DMS79 treated with DMSO at 0.1 percent for 48 hours (cell line): ENCODE data around the gene STK4.
"Not testable (repeated sequence)": the region's sequence is repeated elsewhere in the genome, so short reads cannot be mapped to it uniquely, and the experiment has no call there.

ENCODE experiments used
- DNase-seq: peaks from one replicate; lab custom pipeline; 2025; lab: John Stamatoyannopoulos, UW

The STK4 gene

GRCh38 chr20:44988631-44989171 is 22.4 kb downstream of the STK4 start:
- DNase-seq, result no peak

- DNase-seq, result no peak
These were observed 24.1 kb downstream of the STK4 start for GRCh38 chr20:44990425-44990824.

GRCh38 chr20:44990957-44991356 is 24.6 kb downstream of the STK4 start:
- no peak for DNase-seq

DNA sequence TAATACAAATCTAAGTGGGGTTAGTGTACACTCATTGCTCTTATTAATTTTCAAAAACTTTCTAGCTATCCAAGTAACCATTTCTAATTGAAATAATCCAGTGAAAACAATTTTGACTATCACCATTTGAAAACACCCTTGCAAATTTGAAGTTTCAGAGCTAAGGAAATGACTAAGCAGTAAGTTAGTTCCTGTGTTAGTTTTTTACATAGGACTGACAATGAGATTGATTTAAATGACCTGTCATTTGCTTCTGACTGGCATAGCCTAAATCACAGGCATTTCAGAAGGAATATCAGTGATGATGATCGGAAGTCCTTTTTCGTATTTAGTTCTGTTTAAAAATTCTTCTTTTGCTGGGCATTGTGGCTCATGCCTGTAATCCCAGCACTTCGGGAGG is 27.0 kb downstream of the STK4 start:
- no peak for DNase-seq

GRCh38 chr20:44997171-44997570 is 30.9 kb downstream of the STK4 start:
- no peak for DNase-seq

DNA sequence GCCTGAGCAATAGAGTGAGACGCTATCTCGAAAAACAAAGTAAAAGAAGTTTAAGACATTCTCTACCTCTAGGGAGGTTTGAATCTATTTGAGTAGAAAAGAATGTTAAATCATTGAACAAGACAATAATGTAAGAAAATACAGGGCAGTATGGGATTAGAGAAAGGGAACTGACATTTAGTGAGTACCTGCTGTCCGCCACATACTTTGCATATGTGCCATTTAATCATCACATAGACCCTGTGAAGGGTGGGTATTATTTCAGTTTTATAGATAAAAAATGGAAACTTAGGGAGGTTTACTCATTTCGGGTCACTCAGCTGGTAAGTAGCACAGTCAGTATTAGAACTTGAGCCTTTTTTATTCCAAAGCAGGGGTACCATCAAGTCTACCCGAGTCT is 31.4 kb downstream of the STK4 start:
- DNase-seq, result no peak

DNA sequence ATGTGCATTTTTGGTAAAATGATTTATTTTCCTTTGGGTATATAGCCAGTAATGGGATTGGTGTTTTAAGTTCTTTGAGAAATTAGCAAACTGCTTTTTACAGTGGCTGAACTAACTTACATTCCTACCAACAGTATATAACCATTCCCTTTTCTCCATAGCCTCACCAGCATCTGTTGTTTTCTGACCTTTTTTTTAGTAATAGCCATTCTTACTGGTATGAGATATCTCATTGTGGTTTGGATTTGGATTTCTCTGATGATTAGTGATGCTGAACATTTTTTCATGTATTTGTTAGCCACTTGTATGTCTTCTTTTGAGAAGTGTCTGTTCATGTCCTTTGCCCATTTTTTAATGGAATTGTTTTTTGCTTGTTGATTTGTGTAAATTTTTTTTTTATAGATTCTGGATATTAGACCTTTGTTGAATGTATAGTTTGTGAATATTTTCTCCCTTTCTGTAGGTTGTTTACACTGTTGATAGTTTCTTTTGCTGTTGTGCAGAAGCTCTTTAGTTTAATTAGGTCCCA is 42.3 kb downstream of the STK4 start:
- DNase-seq, result no peak

GRCh38 chr20:45010399-45010828 is 44.1 kb downstream of the STK4 start:
- no peak for DNase-seq

DNA sequence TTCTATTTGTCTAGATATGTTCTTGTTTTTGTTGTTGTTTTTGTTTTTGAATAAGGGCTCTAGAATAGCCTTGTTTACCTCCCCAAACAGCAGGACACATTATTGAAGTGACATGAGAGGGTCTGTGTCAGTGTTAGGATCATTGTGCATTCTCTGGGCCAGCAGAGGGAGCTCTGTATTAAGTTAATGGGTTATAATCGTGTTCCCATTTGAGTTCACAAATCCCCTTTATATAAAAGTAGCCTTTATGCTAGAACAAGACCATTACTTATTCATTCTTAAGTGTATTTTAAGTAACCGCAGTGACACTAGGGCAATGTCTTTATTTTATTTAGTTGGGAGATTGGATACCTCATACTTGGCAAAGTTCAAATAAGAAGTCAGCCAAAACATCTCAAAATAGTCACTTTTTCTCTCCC is 44.8 kb downstream of the STK4 start:
- peak; percentile 5 for DNase-seq

DNA sequence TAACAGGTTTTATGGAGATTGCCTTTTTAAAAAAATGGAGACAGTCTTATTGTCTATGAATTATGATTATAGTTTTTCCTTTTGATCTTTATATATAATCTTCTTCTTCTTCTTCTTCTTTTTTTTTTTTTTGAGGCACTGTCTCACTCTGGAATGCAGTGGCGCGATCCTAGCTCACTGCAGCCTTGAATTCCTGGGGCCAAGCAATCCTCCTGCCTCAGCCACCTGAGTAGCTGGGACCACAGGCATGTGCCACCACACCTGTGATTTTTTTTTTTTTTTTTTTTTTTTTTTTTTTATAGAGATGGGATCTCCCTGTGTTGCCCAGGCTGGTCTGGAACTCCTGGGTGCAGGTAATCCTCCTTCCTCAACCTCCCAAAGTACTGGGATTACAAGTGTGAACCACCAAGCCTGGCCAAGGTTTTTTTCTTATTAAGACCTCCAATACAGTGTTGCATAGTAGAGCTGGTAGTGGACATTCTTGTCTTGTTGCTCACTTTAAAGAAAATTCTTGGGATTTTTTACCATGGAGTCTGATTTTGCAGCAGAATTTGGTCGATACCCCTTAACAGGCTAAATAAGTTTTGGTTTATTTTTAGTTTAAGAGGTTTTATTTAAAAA is 46.5 kb downstream of the STK4 start:
- DNase-seq, result no peak

DNA sequence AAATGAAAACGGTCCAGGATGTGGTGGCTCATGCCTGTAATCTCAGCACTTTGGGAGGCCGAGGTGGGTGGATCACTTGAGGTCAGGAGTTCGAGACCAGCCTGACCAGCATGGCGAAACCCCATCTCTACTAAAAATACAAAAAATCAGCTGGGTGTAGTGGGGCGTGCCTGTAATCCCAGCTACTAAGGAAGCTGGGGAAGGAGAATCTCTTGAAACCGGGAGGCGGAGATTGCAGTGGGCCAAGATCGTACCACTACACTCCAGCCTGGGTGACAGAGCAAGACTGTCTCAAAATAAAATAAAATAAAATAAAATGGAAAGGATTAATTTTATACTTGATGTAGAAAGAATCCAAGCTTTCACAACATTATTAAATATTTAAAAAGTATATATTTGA is 47.8 kb downstream of the STK4 start:
- DNase-seq, result not testable (repeated sequence)

GRCh38 chr20:45014671-45015415 is 48.5 kb downstream of the STK4 start:
- no peak for DNase-seq

- no peak for DNase-seq
These were observed 49.9 kb downstream of the STK4 start for GRCh38 chr20:45016089-45016671.

- DNase-seq, result no peak
These were observed 51.0 kb downstream of the STK4 start for GRCh38 chr20:45017281-45017680.

DNA sequence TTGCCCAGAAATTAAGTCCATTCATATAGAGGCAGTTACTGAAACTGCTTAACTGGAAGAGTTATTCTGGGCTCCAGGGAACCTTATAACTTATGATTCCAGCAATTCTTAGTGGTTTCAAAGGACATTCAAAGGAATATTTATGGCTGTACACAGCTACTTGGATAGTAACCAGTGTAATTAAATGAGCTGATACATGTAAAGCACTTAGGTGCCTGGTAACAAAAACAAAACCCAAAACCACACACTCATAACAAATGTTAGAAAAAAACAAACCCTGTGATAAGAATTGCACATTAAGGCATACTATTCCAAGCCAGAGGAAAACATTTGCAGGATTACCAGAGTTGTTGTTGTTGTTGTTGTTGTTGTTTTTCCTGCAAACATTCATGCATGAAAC is 51.5 kb downstream of the STK4 start:
- no peak for DNase-seq

GRCh38 chr20:45019027-45019761 is 52.9 kb downstream of the STK4 start:
- no peak for DNase-seq

GRCh38 chr20:45019762-45020123 is 53.4 kb downstream of the STK4 start:
- no peak for DNase-seq

DNA sequence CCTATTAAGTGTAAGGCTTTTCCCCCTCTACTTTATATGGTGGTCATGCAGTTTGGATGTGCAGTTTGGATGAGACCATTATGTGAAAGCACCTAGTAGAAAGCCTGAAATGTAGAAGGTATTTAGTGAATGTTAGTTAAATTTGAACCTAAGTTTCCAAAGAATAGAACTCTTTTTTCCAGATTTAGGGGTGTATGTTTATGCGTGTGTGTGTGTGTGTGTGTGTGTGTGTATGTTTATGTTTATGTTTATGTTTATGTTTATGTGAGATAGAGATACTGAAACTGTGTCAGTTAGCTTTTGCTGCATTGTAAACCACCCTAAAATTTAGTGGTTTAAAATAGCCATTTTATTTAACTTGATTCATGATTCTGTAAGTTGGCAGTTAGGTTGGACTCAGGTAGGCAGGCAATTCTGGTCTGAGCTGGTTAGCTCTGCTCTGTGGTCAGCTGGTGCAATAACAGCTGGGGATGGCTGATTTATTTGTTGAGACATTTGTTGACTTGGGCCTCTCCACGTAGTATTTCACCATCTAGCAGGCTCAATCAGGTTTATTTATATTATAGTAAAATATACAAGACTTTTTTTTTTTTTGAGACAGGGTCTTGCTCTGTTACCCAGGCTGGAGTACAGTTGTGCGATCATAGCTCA is 54.0 kb downstream of the STK4 start:
- DNase-seq, result no peak

GRCh38 chr20:45021631-45022030 is 55.3 kb downstream of the STK4 start:
- DNase-seq, result no peak

DNA sequence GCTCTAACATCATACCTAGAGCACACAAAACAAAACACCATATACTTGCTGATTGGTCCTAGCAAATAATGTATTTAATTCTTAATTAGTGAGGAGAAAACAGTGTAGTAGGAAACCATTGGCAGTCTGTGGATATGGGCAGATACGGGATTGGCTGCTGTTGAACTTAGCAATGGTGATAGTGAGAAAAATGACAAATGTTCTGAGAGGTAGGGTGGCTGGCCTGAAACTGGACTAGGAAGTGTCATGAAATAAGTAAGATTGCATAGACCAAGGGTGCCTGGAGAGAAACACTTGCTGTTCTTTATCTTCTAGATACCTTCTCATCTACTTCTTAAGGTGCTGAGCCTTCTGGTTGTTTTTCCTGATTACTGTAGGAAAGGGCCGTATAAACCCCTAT is 56.8 kb downstream of the STK4 start:
- not testable (repeated sequence) for DNase-seq

DNA sequence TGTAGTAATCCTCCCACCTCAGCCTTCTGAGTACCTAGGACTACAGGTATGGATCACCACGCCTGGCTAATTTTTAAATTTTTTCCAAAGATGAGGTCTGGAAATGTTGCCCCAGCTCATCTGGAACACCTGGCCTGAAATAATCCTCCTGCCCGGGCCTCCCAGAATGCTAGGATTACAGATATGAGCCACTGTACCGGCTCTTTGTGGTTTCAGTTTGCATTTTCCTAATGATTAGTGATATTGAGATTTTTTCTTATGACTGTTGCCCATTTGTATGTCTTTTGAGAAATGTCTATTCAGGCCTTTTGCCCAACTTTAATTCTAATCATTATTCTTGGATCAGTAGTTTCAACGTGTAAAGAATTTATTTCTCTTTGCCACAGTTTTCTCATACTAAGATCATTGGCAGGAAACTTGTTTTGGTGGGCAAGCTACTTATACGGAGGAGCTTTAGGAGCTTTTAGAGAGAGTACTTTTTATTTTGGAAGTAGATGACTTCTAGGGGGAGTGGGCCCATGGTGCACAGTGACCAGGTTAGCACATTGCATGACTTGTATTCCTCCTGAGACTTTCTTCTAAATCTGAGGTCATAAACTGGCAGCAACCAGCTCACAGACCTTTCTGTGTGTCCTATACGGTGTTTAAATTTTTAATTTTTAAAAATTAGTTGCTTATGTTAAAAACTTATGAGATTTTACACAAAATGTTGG is 62.3 kb downstream of the STK4 start:
- no peak for DNase-seq
